IMR-90 (cell line): Measurements from ENCODE around the gene GOLGA8A. TPM values are rescaled to one million over a fixed set of nuclear protein-coding genes. Genes with fewer than 3 reads are reported as not detected.

Experiments
- ATAC-seq: fragments of 200-7000 bp; cut with Tn5 transposase; 2 replicates; pipeline ENCODE4 v1.9.1; 2020; ENCODE audit warnings: low read depth, mild to moderate bottlenecking, moderate library complexity
- BruUV-seq: library from RNA; stranded (reverse); fragments of 400-500 nt; replicated peaks from 2 replicates; lab custom pipeline; 2021; lab: Mats Ljungman, UMichigan
- CTCF ChIA-PET: fragments of 300-600 bp; formaldehyde crosslinking; extraction: SDS; loops from one replicate; lab custom pipeline; 2021; ENCODE audit warnings: antibody characterized with exemption; lab: Yijun Ruan, JAX
- POLR2A ChIA-PET: fragments of 300-600 bp; sonication (Branson Sonifier 250); formaldehyde crosslinking; loops from one replicate; lab custom pipeline; 2022; ENCODE audit warnings: antibody characterized with exemption; ENCODE audit not compliant: unreplicated experiment; lab: Charles Lee
- DNase-seq: peaks from one replicate; pipeline ENCODE4 v3.0.0; 2013
- H2AFZ ChIP-seq: replicated peaks from 2 replicates; pipeline ENCODE3; 2013; ENCODE audit warnings: low read length, mild to moderate bottlenecking; ENCODE audit not compliant: poor library complexity
- H2AK5ac ChIP-seq: 2 replicates; pipeline ENCODE4 v1.6.1; 2013; ENCODE audit warnings: low read depth, low read length, inconsistent platforms
- H2AK9ac ChIP-seq: replicated peaks from 2 replicates; pipeline ENCODE3; 2013; ENCODE audit warnings: mild to moderate bottlenecking, low read depth, low read length, moderate library complexity; ENCODE audit not compliant: poor library complexity
- H2BK120ac ChIP-seq: 2 replicates; pipeline ENCODE4 v1.6.1; 2013; ENCODE audit warnings: low read depth, low read length, inconsistent platforms
- H2BK15ac ChIP-seq: 3 replicates; pipeline ENCODE4 v1.6.1; 2013; ENCODE audit warnings: low read depth, low read length, inconsistent platforms
- H2BK20ac ChIP-seq: 2 replicates; pipeline ENCODE4 v1.6.1; 2013; ENCODE audit warnings: low read depth, mild to moderate bottlenecking, inconsistent platforms, low read length, moderate library complexity
- H2BK5ac ChIP-seq: 2 replicates; pipeline ENCODE4 v1.6.1; 2013; ENCODE audit warnings: mild to moderate bottlenecking, low read depth, low read length, inconsistent platforms; ENCODE audit not compliant: poor library complexity, severe bottlenecking
- H3K14ac ChIP-seq: replicated peaks from 2 replicates; pipeline ENCODE4 v1.6.1; 2013; ENCODE audit warnings: low read depth, low read length, inconsistent platforms
- H3K18ac ChIP-seq: 2 replicates; pipeline ENCODE4 v1.6.1; 2013; ENCODE audit warnings: low read depth, low read length, control low read depth
- H3K23ac ChIP-seq: 2 replicates; pipeline ENCODE4 v1.6.1; 2013; ENCODE audit warnings: low read depth, low read length, inconsistent platforms
- H3K27ac ChIP-seq: 2 replicates; pipeline ENCODE4 v1.5.1; 2013; ENCODE audit warnings: mild to moderate bottlenecking, control low read depth, low read length; ENCODE audit not compliant: insufficient read depth
- H3K27me3 ChIP-seq: 2 replicates; pipeline ENCODE4 v1.6.1; 2013; ENCODE audit warnings: low read length; ENCODE audit not compliant: control insufficient read depth, insufficient read depth
- H3K36me3 ChIP-seq: 2 replicates; pipeline ENCODE4 v1.6.1; 2013; ENCODE audit warnings: low read length, mixed read lengths; ENCODE audit not compliant: control insufficient read depth, insufficient read depth
- H3K4ac ChIP-seq: 2 replicates; pipeline ENCODE4 v1.6.1; 2013; ENCODE audit warnings: low read depth, low read length, inconsistent platforms
- H3K4me1 ChIP-seq: 2 replicates; pipeline ENCODE4 v1.6.1; 2013; ENCODE audit warnings: low read length, mixed read lengths; ENCODE audit not compliant: control insufficient read depth, insufficient read depth
- H3K4me2 ChIP-seq: 2 replicates; pipeline ENCODE4 v1.6.1; 2013; ENCODE audit warnings: low read depth, mild to moderate bottlenecking, control low read depth, low read length, moderate library complexity
- H3K4me3 ChIP-seq: 2 replicates; pipeline ENCODE4 v1.5.1; 2013; ENCODE audit warnings: low read depth, mild to moderate bottlenecking, control low read depth, low read length, moderate library complexity; ENCODE audit not compliant: insufficient read depth
- H3K56ac ChIP-seq: 2 replicates; pipeline ENCODE4 v1.6.1; 2013; ENCODE audit warnings: low read length, inconsistent platforms; ENCODE audit not compliant: insufficient read depth; ENCODE audit errors: extremely low read depth
- H3K79me1 ChIP-seq, 2 experiments: 2 replicates each; pipeline ENCODE4 v1.6.1; 2013; ENCODE audit warnings: low read length in 2 of 2, inconsistent platforms in 1 of 2, low read depth in 1 of 2
- H3K9ac ChIP-seq: 2 replicates; pipeline ENCODE4 v1.6.1; 2013; ENCODE audit warnings: low read depth, low read length, control low read depth
- H3K9me1 ChIP-seq: 2 replicates; pipeline ENCODE4 v1.6.1; 2013; ENCODE audit warnings: low read length, inconsistent platforms; ENCODE audit not compliant: insufficient read depth
- H3K9me3 ChIP-seq: 2 replicates; pipeline ENCODE4 v1.6.1; 2013; ENCODE audit warnings: low read length; ENCODE audit not compliant: control insufficient read depth, insufficient read depth
- H4K20me1 ChIP-seq: 2 replicates; pipeline ENCODE4 v1.6.1; 2013; ENCODE audit warnings: low read length, inconsistent platforms; ENCODE audit not compliant: insufficient read depth
- H4K5ac ChIP-seq: 2 replicates; pipeline ENCODE4 v1.6.1; 2013; ENCODE audit warnings: mild to moderate bottlenecking, low read depth, low read length, control low read depth
- H4K8ac ChIP-seq, 2 experiments: 2 replicates each; pipeline ENCODE4 v1.6.1; 2013; ENCODE audit warnings: low read depth in 2 of 2, low read length in 2 of 2, control low read depth in 1 of 2, inconsistent platforms in 1 of 2
- H4K91ac ChIP-seq: 2 replicates; pipeline ENCODE4 v1.6.1; 2013; ENCODE audit warnings: low read depth, low read length, inconsistent platforms; ENCODE audit not compliant: insufficient read depth
- MXI1 ChIP-seq: IDR thresholded peaks from 2 replicates; pipeline ENCODE4 v1.6.1; 2012; ENCODE audit warnings: low read depth, mild to moderate bottlenecking, low read length, moderate library complexity, borderline replicate concordance
- NFE2L2 ChIP-seq: fragments of 150-350 bp; IDR thresholded peaks from 2 replicates; pipeline ENCODE4 v1.6.1; 2016; ENCODE audit warnings: low read depth, mild to moderate bottlenecking, low read length
- POLR2A ChIP-seq: IDR thresholded peaks from 2 replicates; pipeline ENCODE4 v1.6.1; 2012; ENCODE audit warnings: mild to moderate bottlenecking, low read depth, low read length
- RFX5 ChIP-seq: IDR thresholded peaks from 2 replicates; pipeline ENCODE4 v1.8.0; 2012; ENCODE audit warnings: low read depth, mild to moderate bottlenecking, low read length, moderate library complexity
- WGBS, 2 experiments: methylation state at CpG; one replicate each; pipeline versions ENCODE4 v1.1.5 to v1.1.7; 2013; ENCODE audit warnings: missing lambda C conversion rate in 2 of 2; ENCODE audit not compliant: insufficient read length in 1 of 2; ENCODE audit errors: extremely low coverage in 2 of 2; 5-methylcytosine and 5-hydroxymethylcytosine counted together
- dilution Hi-C: fragments of 300-500 bp; cut with HindIII; formaldehyde crosslinking; loops from one replicate; pipeline ENCODE4 v1.14.3; 2018; ENCODE audit warnings: low sequenced_read_pairs; ENCODE audit not compliant: unreplicated experiment
- in situ Hi-C: fragments of 300-500 bp; cut with MboI; formaldehyde crosslinking; loops from 3 replicates; pipeline ENCODE4 v1.14.3; 2019; ENCODE audit warnings: low sequenced_read_pairs, inconsistent platforms, mixed read lengths
- intact Hi-C: fragments of 100-400 bp; cut with micrococcal nuclease; formaldehyde crosslinking; loops from 2 replicates; pipeline ENCODE4 v1.10.0; 2022
- polyA plus RNA-seq, 3 experiments: library from polyadenylated mRNA; depleted of rRNA; stranded (reverse); fragments of >200 nt; gene quantifications; 2 replicates each; pipeline ENCODE4 v1.2.3, GENCODE V29; 2012; ENCODE audit warnings: low replicate concordance in 1 of 3
- total RNA-seq: library from RNA; depleted of rRNA; stranded (reverse); fragments of >200 nt; gene quantifications from 2 replicates; pipeline ENCODE4 v1.2.3, GENCODE V29; 2012
- TF ChIP-seq, protein P1 (sequence below): fragments of 150-350 bp; IDR thresholded peaks from 2 replicates; pipeline ENCODE4 v1.6.1; 2016; ENCODE audit warnings: low read depth, mild to moderate bottlenecking, low read length, moderate library complexity, borderline replicate concordance

Gene GOLGA8A
- total and polyA plus RNA-seq, 2 of the 4 experiments (the other 2 are of a cell fraction) = 4.7 to 33.8 TPM

DNA sequence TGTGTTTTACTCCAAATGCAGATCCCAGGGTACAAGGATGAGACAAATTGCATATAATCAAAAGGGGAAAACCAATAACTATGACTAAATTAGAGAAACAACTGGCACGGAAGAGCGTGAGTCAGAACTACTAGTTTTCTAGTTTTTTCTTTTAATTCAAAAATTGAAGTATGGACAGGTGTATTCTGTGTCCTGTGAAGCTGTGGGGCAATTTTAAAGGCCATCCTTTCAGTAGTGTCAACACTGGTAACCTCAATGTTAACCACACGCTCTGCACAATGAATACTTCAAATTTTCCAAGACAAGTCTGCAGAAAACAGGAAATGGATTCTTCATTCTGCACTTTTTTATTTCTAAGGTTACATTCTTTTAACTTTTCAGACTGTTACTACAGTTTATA is 32.5 kb upstream of the GOLGA8A start:
- POLR2A ChIA-PET = no interaction called here
- CTCF ChIA-PET = no interaction called here

More for the DNA sequence above, 32.5 kb upstream of the GOLGA8A start:
- H2BK5ac ChIP-seq = no peak overlapping the region
- H3K27ac ChIP-seq = no peak overlapping the region
- no peak overlapping the region for H3K9ac ChIP-seq
- no peaks in the 10 kb centered on the region for H3K36me3 ChIP-seq
- no peak overlapping the region for H2AFZ ChIP-seq
- no peaks in the 10 kb centered on the region for H4K20me1 ChIP-seq
- H4K8ac ChIP-seq = no peak overlapping the region
- no peaks in the 10 kb centered on the region for H3K4me1 ChIP-seq
- H4K5ac ChIP-seq = no peak overlapping the region
- no CpG with 5 or more reads among the region's 3 CpGs for WGBS, 2 experiments
- dilution Hi-C loops = no loop called here
- in situ Hi-C loops = no loop called here
- H3K14ac ChIP-seq = no peak overlapping the region
- DNase-seq (no peak), ATAC-seq (no peak)
- no peak overlapping the region for H4K91ac ChIP-seq
- H3K4ac ChIP-seq = no peak overlapping the region
- H2BK120ac ChIP-seq = no peak overlapping the region
- no peak overlapping the region for H2BK20ac ChIP-seq
- no peak overlapping the region for H2AK5ac ChIP-seq
- no TSS peak for BruUV-seq
- no peak overlapping the region for H3K4me3 ChIP-seq
- no peak overlapping the region for H2BK15ac ChIP-seq
- H3K27me3 ChIP-seq = no peaks in the 10 kb centered on the region
- H3K79me1 ChIP-seq = no peaks in the 10 kb centered on the region
- H3K9me1 ChIP-seq = no peaks in the 10 kb centered on the region
- no peaks in the 10 kb centered on the region for H3K9me3 ChIP-seq
- no peak overlapping the region for H3K23ac ChIP-seq
- intact Hi-C loops = no loop called here
- H2AK9ac ChIP-seq = no peak overlapping the region
- no peak overlapping the region for H3K56ac ChIP-seq
- no peak overlapping the region for H3K18ac ChIP-seq
- TF ChIP-seq, protein P1, sequence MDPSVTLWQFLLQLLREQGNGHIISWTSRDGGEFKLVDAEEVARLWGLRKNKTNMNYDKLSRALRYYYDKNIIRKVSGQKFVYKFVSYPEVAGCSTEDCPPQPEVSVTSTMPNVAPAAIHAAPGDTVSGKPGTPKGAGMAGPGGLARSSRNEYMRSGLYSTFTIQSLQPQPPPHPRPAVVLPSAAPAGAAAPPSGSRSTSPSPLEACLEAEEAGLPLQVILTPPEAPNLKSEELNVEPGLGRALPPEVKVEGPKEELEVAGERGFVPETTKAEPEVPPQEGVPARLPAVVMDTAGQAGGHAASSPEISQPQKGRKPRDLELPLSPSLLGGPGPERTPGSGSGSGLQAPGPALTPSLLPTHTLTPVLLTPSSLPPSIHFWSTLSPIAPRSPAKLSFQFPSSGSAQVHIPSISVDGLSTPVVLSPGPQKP = no peak
- TF ChIP-seq NFE2L2 = no peak
- TF ChIP-seq MXI1 = no peak
- no peak for TF ChIP-seq POLR2A
- TF ChIP-seq RFX5 = no peak
- no peak overlapping the region for H3K4me2 ChIP-seq
